ENCODE measurements around the gene PITPNM1.

- TF ChIP-seq EZH2 (IDR thresholded peaks at IDR 0.05; ENCODE audit: insufficient read depth, poor library complexity, severe bottlenecking): no peak
- TF ChIP-seq EZH2phosphoT487 (IDR thresholded peaks at IDR 0.05; ENCODE audit: insufficient read depth, low read depth): no peak
Observed at GRCh38 chr11:67498544-67498972, 6.6 kb downstream of the PITPNM1 start.
